Stimulated activated naive CD4-positive, alpha-beta T cell (primary cell): ENCODE results near the gene CHAMP1.
"Not testable (repeated sequence)": the region's sequence is repeated elsewhere in the genome, so short reads cannot be mapped to it uniquely, and the experiment has no call there.

Experiments
- DNase-seq, 6 experiments: peaks; one replicate each; lab custom pipeline; 2025; lab: John Stamatoyannopoulos, UW

The CHAMP1 gene

GRCh38 chr13:114299604-114300305 is 14.5 kb upstream of the CHAMP1 start:
- DNase-seq, result no peak

- DNase-seq, result no peak
Observed at GRCh38 chr13:114303700-114304327, 10.5 kb upstream of the CHAMP1 start.

- no peak for DNase-seq
Observed at GRCh38 chr13:114304346-114305034, 9.8 kb upstream of the CHAMP1 start.

- DNase-seq, result no peak
Observed at GRCh38 chr13:114309086-114309485, 5.2 kb upstream of the CHAMP1 start.

DNA sequence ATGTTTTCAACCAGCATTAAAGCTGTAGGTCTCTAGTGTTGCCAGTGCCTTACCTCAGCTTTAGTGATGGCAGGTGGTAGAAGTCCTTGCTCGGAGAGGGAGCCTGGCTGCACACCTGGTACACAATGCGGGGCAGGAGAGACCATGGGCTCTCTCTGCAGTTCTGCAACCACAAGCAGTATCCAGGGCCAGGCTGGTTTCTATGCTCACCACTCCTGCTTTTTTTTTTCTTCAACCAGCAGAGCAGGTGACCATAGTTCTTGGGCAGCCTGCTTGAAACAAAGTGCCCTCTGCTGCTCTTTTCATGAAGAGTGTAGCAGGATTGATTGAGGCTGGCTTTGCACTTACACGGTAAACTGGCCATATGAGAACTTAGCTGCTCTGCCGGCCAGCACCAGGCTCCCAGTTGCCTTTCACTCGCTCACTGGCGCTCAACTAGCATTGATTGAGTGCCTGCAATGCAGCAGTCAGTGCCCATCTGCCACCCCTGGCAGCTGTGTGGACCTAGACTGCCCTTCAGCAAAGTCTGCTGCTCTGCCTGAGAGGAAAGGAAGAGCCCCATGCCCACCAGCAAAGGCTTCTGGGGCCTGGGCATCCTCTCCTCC is 4.4 kb upstream of the CHAMP1 start:
- DNase-seq, result no peak

DNA sequence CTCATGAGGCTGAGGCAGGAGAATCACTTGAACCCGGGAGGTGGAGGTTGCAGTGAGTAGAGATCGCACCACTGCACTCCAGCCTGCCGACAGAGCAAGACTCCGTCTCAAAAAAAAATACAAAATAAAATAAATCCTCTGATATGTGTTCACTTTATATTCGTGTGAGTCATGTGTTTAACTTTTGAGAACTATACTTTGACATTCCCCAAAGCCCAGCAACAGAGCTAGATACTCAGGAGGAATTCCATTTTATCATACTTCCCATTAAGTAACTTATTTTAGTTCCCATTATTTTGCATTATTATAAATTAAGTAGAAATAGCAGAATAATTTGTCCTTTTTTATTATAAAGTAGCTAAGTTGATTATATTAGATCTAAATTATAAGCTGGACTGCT is 3.3 kb upstream of the CHAMP1 start:
- DNase-seq, result no peak

- no peak for DNase-seq
Observed at GRCh38 chr13:114311387-114311786, 2.9 kb upstream of the CHAMP1 start.

- no peak for DNase-seq
Observed at GRCh38 chr13:114311908-114312307, 2.4 kb upstream of the CHAMP1 start.

DNA sequence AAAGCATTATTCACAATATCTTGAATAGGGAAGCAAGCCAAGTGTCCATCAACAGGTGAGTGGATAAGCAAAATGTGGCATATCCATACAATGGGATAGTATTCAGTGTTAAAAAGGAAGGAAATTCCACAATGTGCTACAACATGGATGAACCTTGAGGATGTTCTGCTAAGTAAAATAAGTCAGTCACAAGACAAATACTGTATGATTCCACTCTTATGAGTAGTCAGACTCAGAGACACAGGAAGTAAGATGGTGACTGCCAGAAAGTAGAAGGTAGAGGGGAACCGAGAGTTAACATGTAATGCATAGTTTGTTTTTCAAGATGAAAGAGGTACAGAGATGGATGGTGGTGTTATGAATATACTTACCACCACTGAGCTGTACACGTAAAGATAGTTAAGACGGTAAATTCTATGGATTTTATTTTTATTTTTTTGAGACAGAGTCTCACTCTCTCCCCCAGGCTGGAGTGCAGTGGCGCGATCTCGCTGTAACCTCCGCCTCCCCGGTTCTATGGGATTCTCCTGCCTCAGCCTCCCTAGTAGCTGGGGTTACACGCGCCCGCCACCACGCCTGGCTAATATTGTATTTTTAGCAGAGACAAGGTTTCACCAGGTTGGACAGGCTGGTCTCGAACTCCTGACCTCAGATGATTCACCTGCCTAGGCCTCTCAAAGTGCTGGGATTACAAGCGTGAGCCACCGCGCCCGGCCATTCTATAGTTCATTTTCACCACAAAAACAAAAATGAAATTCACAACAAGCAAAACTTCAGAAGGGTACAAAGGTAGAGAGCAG is 1.0 kb upstream of the CHAMP1 start:
- DNase-seq, result peak in 1 of 6 experiments; percentile 13

DNA sequence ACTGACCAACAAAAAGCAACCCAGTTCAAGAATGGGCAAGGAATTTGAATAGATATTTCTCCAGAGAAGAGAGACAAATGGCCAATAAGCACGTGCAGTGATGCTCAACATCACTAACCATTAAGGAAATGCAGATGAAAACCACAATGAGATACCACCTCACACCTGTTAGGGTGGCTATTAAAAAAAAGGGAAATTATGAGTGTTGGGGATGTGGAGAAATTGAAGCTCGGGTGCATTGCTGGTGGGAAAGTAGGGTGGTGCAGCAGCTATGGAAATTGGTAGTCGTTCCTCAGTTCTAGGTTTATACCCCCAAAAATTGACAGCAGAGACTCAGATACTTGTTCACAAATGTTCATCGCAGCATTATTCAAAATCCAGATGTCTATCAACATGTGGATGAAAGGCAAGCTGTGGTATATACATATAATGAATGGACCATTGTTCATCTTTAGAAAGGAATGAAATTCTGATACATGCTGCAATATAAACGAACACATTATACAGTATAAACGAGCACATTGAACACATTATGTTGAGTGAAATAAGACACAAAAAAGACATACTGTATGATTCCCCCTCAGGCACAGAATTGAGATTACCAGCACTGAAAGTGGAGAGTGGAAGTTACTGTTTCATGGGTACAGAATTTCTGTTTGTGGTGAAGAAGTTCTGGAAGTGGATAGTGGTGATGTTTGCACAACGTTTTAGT is 927 bp downstream of the CHAMP1 start:
- peak in 2 of 6 experiments; percentile 37 to 42 for DNase-seq

DNA sequence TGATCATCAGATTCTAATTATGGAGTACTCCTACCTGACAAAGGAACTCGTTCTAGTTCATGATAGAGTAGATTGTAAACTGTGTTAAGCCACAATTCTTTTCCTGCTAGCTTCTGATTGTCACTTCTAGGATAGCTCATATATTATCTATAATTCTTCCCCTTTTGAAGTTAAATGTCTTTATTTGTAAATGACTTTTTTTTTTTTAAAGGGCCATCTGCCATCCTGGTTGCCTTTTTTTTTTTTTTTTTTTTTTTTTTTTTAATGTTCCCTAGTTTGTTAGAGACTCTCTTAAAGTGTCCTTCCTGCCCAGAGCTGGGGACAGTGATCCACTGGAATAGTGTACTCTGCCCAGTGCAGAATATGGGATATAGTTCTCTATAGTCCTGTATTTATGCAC is 4.3 kb downstream of the CHAMP1 start:
- no peak for DNase-seq

GRCh38 chr13:114319441-114319913 is 5.2 kb downstream of the CHAMP1 start:
- no peak for DNase-seq

DNA sequence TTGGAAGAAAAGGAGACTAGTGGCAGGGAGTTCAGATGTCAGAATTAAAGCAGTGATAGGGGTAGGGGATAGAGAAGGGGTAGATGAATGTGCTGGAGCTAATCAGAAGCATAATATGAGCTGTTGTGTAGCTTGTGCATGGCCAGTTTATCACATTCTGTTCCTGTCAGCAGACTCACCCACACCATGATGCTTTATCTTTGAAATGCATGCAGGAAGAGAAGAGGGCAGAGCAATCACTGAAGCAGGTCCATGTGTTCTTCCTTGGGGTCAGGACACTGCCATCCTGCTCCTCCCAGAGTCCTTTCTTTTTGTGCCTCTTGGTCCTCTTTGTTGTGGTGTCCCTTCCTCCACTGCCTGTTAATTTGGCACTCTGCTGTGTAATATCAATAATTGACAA is 5.8 kb downstream of the CHAMP1 start:
- no peak for DNase-seq

GRCh38 chr13:114321256-114321655 is 7.0 kb downstream of the CHAMP1 start:
- no peak for DNase-seq

GRCh38 chr13:114323349-114323748 is 9.0 kb downstream of the CHAMP1 start:
- no peak for DNase-seq

GRCh38 chr13:114324334-114324733 is 10.0 kb downstream of the CHAMP1 start:
- no peak for DNase-seq

DNA sequence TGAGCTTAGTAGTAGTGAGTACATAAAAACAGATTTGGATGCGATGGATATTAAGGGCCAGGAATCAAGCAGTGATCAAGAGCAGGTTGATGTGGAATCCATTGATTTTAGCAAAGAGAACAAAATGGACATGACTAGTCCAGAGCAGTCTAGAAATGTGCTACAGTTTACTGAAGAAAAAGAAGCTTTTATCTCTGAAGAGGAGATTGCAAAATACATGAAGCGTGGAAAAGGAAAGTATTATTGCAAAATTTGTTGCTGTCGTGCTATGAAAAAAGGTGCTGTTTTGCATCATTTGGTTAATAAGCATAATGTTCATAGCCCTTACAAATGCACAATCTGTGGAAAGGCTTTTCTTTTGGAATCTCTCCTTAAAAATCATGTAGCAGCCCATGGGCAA is 11.4 kb downstream of the CHAMP1 start:
- no peak for DNase-seq

- DNase-seq, result no peak
Observed at GRCh38 chr13:114328034-114328433, 13.7 kb downstream of the CHAMP1 start.

DNA sequence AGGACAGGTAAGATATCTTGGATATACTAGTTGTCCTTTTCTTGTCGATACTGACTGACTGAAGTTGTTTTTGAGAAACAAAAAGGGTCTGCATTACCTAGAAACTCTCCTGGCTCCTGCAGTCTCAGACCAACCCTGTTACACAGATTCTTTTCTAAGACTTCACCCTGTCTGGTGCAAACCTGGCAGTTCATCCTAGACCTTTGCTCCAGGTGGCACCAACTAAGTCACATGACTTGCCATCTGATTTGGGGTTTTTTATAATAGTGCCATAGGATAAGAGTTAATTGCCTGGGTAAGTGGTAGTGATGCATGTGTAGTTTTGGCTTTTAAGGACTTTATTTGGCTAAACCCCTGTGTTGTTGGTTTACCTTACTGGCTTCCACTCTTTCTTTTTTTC is 14.3 kb downstream of the CHAMP1 start:
- no peak for DNase-seq

- DNase-seq, result no peak
Observed at GRCh38 chr13:114330086-114330485, 15.8 kb downstream of the CHAMP1 start.

DNA sequence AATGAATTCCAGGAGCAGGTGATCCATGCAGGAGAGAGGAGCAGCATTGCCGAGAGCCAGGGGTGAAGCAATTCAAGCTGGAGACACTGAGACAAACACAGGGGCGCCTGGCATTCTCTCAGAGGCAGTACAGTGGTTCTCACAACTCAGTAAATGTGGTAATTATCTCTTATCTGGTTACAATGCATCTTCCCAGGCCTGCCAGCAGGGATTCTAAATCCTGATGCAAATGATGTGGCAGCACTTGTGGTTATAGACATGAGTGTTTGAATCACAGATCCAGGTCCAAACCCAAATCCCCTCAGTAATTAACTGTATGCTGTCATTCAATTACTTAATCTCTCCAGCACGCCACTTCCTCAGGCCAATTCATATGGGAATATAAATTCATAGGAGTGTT is 19.6 kb downstream of the CHAMP1 start:
- not testable (repeated sequence) for DNase-seq
